ENCODE results near the gene ARFGEF2.

DNA sequence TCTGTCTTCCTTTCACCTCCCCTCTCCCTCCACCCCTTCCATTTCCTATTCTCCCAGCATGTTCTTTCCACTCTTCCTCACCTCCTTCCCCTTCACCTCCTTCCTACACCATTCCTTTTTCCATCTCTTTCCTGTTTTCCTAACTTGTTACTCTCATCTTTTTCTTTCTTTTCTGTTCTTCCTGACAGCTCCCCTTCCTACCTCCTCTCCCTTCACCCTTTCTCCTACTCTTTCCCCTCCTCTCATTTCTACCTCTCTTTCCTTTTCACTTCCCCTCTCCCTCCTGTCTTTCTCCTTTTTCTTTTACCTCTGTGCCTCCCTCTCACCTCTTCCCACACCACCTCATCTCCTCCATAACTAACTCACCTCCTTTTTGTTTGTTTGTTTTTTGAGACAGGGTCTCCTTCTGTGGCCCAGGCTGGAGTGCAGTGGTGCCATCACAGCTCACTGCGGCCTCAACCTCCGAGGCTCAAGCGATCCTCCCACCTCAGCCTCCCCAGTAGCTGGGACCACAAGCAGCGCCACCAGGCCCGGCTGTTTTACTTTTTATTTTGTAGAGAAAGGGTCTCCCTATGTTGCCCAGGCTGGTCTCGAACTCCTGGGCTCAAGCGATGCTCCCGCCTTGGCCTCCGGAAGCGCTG lies 864 bp upstream of the ARFGEF2 start:
- TF ChIP-seq EP300 (IDR thresholded peaks at IDR 0.05; ENCODE audit: borderline replicate concordance in 1 of 2, low read depth in 2 of 2, low read length in 2 of 2), result no peak
- TF ChIP-seq, protein P1, sequence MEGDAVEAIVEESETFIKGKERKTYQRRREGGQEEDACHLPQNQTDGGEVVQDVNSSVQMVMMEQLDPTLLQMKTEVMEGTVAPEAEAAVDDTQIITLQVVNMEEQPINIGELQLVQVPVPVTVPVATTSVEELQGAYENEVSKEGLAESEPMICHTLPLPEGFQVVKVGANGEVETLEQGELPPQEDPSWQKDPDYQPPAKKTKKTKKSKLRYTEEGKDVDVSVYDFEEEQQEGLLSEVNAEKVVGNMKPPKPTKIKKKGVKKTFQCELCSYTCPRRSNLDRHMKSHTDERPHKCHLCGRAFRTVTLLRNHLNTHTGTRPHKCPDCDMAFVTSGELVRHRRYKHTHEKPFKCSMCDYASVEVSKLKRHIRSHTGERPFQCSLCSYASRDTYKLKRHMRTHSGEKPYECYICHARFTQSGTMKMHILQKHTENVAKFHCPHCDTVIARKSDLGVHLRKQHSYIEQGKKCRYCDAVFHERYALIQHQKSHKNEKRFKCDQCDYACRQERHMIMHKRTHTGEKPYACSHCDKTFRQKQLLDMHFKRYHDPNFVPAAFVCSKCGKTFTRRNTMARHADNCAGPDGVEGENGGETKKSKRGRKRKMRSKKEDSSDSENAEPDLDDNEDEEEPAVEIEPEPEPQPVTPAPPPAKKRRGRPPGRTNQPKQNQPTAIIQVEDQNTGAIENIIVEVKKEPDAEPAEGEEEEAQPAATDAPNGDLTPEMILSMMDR (IDR thresholded peaks at IDR 0.05; ENCODE audit: control extremely low read depth in 1 of 3, insufficient read depth in 1 of 3, low read depth in 1 of 3, low read length in 3 of 3), result no peak
- TF ChIP-seq RFX5 (IDR thresholded peaks at IDR 0.05; ENCODE audit: borderline replicate concordance, low read depth, low read length), result no peak
- no peak for TF ChIP-seq EZH2 (IDR thresholded peaks at IDR 0.05; ENCODE audit: low read depth, low read length, severe bottlenecking)
- TF ChIP-seq MAX (IDR thresholded peaks at IDR 0.05), result no peak

Measured in H1 (cell line).